Prostate gland (tissue), 2 donors: Measurements from ENCODE around the gene CDYL2.

ENCODE experiments used
- CTCF ChIP-seq, 4 experiments: fragments of 200-600 bp in 2 of 4; fragments of 450-650 bp in 2 of 4; sonication (generic) in 2 of 4; IDR thresholded peaks; 1 replicate in 3 of 4; 2 replicates in 1 of 4; pipeline ENCODE4 v1.5.1; 2016 to 2019; ENCODE audit warnings: antibody characterized with exemption in 4 of 4, mild to moderate bottlenecking in 2 of 4, moderate library complexity in 2 of 4
- POLR2AphosphoS5 ChIP-seq: sonication (generic); formaldehyde crosslinking; IDR thresholded peaks from one replicate; pipeline ENCODE4 v1.6.1; 2017; ENCODE audit warnings: antibody characterized with exemption

- TF ChIP-seq POLR2AphosphoS5 (no peak), CTCF (IDR thresholded peaks at IDR 0.05) (no peak)
Observed at GRCh38 chr16:80802138-80802537, 2.3 kb downstream of the CDYL2 start.
